Endodermal cell (in vitro differentiated cells): ENCODE results near the gene CYP2B6. TPM values are rescaled to one million over a fixed set of nuclear protein-coding genes. Genes with fewer than 3 reads are reported as not detected.
"Not testable (repeated sequence)": the region's sequence is repeated elsewhere in the genome, so short reads cannot be mapped to it uniquely, and the experiment has no call there.

Source experiments
- DNase-seq: peaks from one replicate; pipeline ENCODE4 v3.0.0-alpha.2; 2017
- H3K27ac ChIP-seq: 2 replicates; pipeline ENCODE4 v1.5.1; 2013; ENCODE audit warnings: mild to moderate bottlenecking, low read depth, low read length, moderate library complexity
- H3K27me3 ChIP-seq: 2 replicates; pipeline ENCODE4 v1.6.1; 2013; ENCODE audit warnings: mild to moderate bottlenecking, low read length, moderate library complexity; ENCODE audit not compliant: insufficient read depth, control insufficient read depth, poor library complexity, severe bottlenecking
- H3K36me3 ChIP-seq: 2 replicates; pipeline ENCODE4 v1.7.0; 2013; ENCODE audit warnings: mild to moderate bottlenecking, low read length, moderate library complexity; ENCODE audit not compliant: control insufficient read depth, insufficient read depth
- H3K4me1 ChIP-seq: one replicate; pipeline ENCODE4 v1.7.0; 2013; ENCODE audit warnings: low read length; ENCODE audit not compliant: control insufficient read depth, insufficient read depth
- H3K4me3 ChIP-seq: 2 replicates; pipeline ENCODE4 v1.5.1; 2013; ENCODE audit warnings: mild to moderate bottlenecking, low read length, moderate library complexity
- H3K9ac ChIP-seq: 2 replicates; pipeline ENCODE4 v1.6.1; 2013; ENCODE audit warnings: mild to moderate bottlenecking, low read length, moderate library complexity; ENCODE audit not compliant: poor library complexity, severe bottlenecking; ENCODE audit errors: extremely low read depth
- H3K9me3 ChIP-seq: 2 replicates; pipeline ENCODE4 v1.6.1; 2013; ENCODE audit warnings: mild to moderate bottlenecking, low read length, moderate library complexity; ENCODE audit not compliant: control insufficient read depth
- H3K27ac Mint-ChIP-seq: 2 replicates; pipeline ENCODE4 v1.8.0; 2020; ENCODE audit warnings: mixed read lengths
- H3K27me3 Mint-ChIP-seq: 2 replicates; pipeline ENCODE4 v1.8.0; 2021; ENCODE audit warnings: mild to moderate bottlenecking, mixed read lengths; ENCODE audit not compliant: insufficient read depth
- H3K36me3 Mint-ChIP-seq: 2 replicates; pipeline ENCODE4 v1.8.0; 2020; ENCODE audit warnings: low read depth, mixed read lengths
- H3K4me1 Mint-ChIP-seq: 2 replicates; pipeline ENCODE4 v1.8.0; 2020; ENCODE audit warnings: mixed read lengths
- H3K4me3 Mint-ChIP-seq: 2 replicates; pipeline ENCODE4 v1.8.0; 2020; ENCODE audit warnings: mild to moderate bottlenecking, moderate library complexity, mixed read lengths
- H3K9me3 Mint-ChIP-seq: 2 replicates; pipeline ENCODE4 v1.8.0; 2020; ENCODE audit warnings: mild to moderate bottlenecking, mixed read lengths
- WGBS, 2 experiments: methylation state at CpG; one replicate each; pipeline versions ENCODE4 v1.1.5 to v1.1.7; 2013; ENCODE audit warnings: missing lambda C conversion rate in 2 of 2, mixed read lengths in 1 of 2; ENCODE audit not compliant: insufficient coverage in 1 of 2, insufficient read length in 1 of 2; 5-methylcytosine and 5-hydroxymethylcytosine counted together
- total RNA-seq, 2 donors: library from RNA; stranded (reverse); fragmentation: NEBNext Ultra II Directional in 1 of 2; extraction: Animal tissue kit (Norgen Biotek cat#: 25700) in 1 of 2; gene quantifications; 2 replicates in 1 of 2; 3 replicates in 1 of 2; pipeline ENCODE4 v1.2.1, GENCODE V29; 2021
- TF ChIP-seq, protein P1 (sequence below): fragments of 200-600 bp; sonication (generic); conservative IDR thresholded peaks from 2 replicates; pipeline ENCODE4 v1.5.0; 2021; ENCODE audit warnings: antibody characterized with exemption, mild to moderate bottlenecking

CYP2B6 gene
- total RNA-seq, 2 donors from 2014 or later: 0.75 TPM; not detected in 1

DNA sequence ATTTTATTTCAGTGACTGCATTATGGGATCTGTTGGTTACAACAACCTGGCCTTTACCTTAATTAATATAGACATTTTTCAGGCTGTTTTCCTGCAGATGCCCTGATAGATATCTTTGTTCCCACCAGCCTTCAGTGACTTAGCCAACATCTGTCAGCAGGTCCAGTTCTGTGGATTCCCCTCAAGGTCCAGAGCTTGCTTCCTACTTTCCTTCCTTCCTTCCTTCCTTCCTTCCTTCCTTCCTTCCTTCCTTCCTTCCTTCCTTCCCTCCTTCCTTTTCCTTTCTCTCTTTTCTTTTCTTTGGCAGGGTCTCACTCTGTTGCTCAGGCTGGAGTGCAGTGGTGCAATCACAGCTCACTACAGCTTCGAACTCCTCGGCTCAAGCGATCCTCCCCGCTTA, 14.4 kb upstream of the CYP2B6 start:
- no peaks in the 10 kb centered on the region for H3K36me3 ChIP-seq
- no peak overlapping the region for H3K27ac Mint-ChIP-seq

DNA sequence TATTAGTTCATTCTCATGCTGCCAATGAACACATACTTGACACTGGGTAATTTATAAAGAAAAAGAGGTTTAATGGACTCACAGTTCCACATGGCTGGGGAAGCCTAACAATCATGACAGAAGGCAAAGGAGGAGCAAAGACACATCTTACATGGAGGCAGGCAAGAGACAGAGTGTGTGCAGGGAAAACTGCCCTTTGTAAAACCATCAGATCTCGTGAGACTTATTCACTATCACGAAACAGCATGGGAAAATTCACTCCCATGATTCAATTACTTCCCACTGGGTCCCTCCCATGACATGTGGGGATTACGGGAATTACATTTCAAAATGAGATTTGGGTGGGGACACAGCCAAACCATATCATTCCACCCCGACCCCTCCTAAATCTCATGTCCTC, 11.3 kb upstream of the CYP2B6 start:
- H3K9me3 Mint-ChIP-seq: peaks cover 15% of the 10 kb centered on the region
- H3K9ac ChIP-seq, H3K36me3 ChIP-seq, DNase-seq, H3K9me3 ChIP-seq, H3K27ac Mint-ChIP-seq, H3K4me3 Mint-ChIP-seq, H3K4me3 ChIP-seq, H3K4me1 ChIP-seq, H3K27me3 ChIP-seq, H3K27ac ChIP-seq, H3K36me3 Mint-ChIP-seq: not testable (repeated sequence)
- 88 to 100% methylated on average over 2 to 4 of the region's 4 CpGs for WGBS, 2 experiments
- H3K27me3 Mint-ChIP-seq: peaks cover 14% of the 10 kb centered on the region
- H3K4me1 Mint-ChIP-seq: peaks cover 18% of the 10 kb centered on the region

More for the DNA sequence above, 14.4 kb upstream of the CYP2B6 start:
- H3K4me1 ChIP-seq: no peaks in the 10 kb centered on the region
- Mint-ChIP-seq H3K4me3 (no peak overlapping the region), H3K36me3 (no peaks in the 10 kb centered on the region), H3K4me1 (peaks cover 12% of the 10 kb centered on the region), H3K27me3 (peaks cover 9% of the 10 kb centered on the region), H3K9me3 (peaks cover 20% of the 10 kb centered on the region)
- H3K27ac ChIP-seq: no peak overlapping the region
- no peak overlapping the region for H3K9ac ChIP-seq
- TF ChIP-seq, protein P1, sequence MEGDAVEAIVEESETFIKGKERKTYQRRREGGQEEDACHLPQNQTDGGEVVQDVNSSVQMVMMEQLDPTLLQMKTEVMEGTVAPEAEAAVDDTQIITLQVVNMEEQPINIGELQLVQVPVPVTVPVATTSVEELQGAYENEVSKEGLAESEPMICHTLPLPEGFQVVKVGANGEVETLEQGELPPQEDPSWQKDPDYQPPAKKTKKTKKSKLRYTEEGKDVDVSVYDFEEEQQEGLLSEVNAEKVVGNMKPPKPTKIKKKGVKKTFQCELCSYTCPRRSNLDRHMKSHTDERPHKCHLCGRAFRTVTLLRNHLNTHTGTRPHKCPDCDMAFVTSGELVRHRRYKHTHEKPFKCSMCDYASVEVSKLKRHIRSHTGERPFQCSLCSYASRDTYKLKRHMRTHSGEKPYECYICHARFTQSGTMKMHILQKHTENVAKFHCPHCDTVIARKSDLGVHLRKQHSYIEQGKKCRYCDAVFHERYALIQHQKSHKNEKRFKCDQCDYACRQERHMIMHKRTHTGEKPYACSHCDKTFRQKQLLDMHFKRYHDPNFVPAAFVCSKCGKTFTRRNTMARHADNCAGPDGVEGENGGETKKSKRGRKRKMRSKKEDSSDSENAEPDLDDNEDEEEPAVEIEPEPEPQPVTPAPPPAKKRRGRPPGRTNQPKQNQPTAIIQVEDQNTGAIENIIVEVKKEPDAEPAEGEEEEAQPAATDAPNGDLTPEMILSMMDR: no peak
- no peaks in the 10 kb centered on the region for H3K27me3 ChIP-seq
- 96 to 97% methylated on average over 4 of the region's 4 CpGs for WGBS, 2 experiments
- no peak overlapping the region for H3K4me3 ChIP-seq
- peaks cover 14% of the 10 kb centered on the region for H3K9me3 ChIP-seq
- no peak for DNase-seq

DNA sequence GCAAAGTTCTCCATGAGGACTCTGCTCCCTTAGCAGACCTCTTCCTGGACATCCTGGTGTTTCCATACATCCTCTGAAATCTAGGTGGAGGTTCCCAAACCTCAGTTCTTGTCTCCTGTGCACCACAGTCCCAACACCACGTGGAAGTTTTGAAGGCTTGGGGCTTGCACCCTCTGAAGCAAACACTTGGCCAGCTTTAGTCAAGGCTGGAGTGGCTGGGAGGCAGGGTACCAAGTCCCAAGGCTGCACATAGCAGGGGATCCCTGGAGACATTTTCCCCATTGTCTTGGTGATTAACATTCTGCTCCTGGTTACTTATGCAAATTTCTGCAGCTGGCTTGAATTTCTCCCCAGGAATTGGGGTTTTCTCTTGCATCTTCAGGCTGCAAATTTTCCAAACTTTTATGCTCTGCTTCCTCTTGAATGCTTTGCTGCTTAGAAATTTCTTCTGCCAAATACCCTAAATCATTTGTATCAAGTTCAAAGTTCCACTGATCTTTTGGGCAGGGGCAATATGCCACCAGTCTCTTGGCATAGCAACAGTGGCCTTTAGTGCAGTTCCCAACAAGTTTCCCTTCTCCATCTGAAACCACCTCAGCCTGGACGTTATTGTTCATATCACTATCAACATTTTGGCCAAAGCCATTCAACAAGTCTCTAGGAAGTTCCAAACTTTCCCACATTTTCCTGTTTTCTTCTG, 10.2 kb upstream of the CYP2B6 start:
- Mint-ChIP-seq H3K27me3 (peaks cover 14% of the 10 kb centered on the region), H3K27ac (peak overlapping the region; percentile 55), H3K4me1 (peaks cover 18% of the 10 kb centered on the region), H3K9me3 (peaks cover 15% of the 10 kb centered on the region)
- not testable (repeated sequence) for H3K36me3 Mint-ChIP-seq, H3K9me3 ChIP-seq, H3K4me3 ChIP-seq, H3K27ac ChIP-seq, H3K9ac ChIP-seq, H3K4me3 Mint-ChIP-seq, H3K27me3 ChIP-seq, H3K4me1 ChIP-seq, H3K36me3 ChIP-seq
- 25 to 29% methylated on average over 2 of the region's 2 CpGs for WGBS, 2 experiments
- peak; percentile 67 for DNase-seq

DNA sequence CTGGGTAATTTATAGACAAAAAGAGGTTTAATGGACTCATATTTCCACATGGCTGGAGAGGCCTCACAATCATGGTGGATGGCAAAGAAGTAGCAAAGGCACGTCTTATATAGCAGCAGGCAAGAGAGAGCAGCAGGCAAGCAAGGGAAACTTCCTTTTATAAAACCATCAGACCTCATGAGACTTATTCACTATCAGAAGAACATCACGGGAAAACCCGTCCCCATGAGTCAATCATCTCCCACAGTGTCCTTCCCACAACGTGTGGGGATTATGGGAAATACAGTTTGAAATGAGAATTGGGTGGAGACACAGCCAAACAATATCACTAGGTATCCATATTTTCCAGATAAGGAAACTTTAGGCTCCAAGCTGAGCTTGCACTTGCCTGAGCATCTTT, 9.5 kb upstream of the CYP2B6 start:
- no peak overlapping the region for H3K4me3 ChIP-seq
- Mint-ChIP-seq H3K27me3 (peaks cover 10% of the 10 kb centered on the region), H3K4me1 (peaks cover 18% of the 10 kb centered on the region), H3K27ac (no peak overlapping the region), H3K4me3 (no peak overlapping the region), H3K36me3 (no peaks in the 10 kb centered on the region), H3K9me3 (peaks cover 11% of the 10 kb centered on the region)
- no peak overlapping the region for H3K27ac ChIP-seq
- H3K9ac ChIP-seq: no peak overlapping the region
- 76 to 86% methylated on average over 1 to 4 of the region's 4 CpGs for WGBS, 2 experiments
- no peaks in the 10 kb centered on the region for H3K36me3 ChIP-seq
- TF ChIP-seq, protein P1: no peak
- H3K27me3 ChIP-seq: no peaks in the 10 kb centered on the region
- H3K9me3 ChIP-seq: peaks cover 6% of the 10 kb centered on the region
- DNase-seq: no peak
- no peaks in the 10 kb centered on the region for H3K4me1 ChIP-seq
